Spleen (tissue), 11 donors: ENCODE measurements around the gene SBF1. TPM values are rescaled to one million over a fixed set of nuclear protein-coding genes. Genes with fewer than 3 reads are reported as not detected.

ENCODE experiments used
- DNase-seq: peaks from one replicate; pipeline ENCODE4 v3.0.0-alpha.2; 2020
- H3K27ac ChIP-seq, 8 donors: fragments of 200-600 bp; sonication (generic) in 7 of 8; 1 replicate in 4 of 8; 2 replicates in 4 of 8; pipeline versions ENCODE4 v1.5.0 to v1.8.0; 2016 to 2021; ENCODE audit warnings: inconsistent platforms in 4 of 8, mild to moderate bottlenecking in 4 of 8, moderate library complexity in 1 of 8
- H3K27me3 ChIP-seq, 7 donors: fragments of 200-600 bp; sonication (generic) in 6 of 7; replicated peaks in 1 of 7; 1 replicate in 4 of 7; 2 replicates in 3 of 7; pipeline versions ENCODE4 v1.5.0 to v1.8.0; 2016 to 2021; ENCODE audit warnings: inconsistent platforms in 3 of 7, mild to moderate bottlenecking in 1 of 7
- H3K36me3 ChIP-seq, 6 donors: fragments of 200-600 bp; sonication (generic) in 5 of 6; 1 replicate in 4 of 6; 2 replicates in 2 of 6; pipeline versions ENCODE4 v1.5.0 to v1.8.0; 2016 to 2021; ENCODE audit warnings: inconsistent platforms in 2 of 6
- H3K4me1 ChIP-seq, 6 donors: fragments of 200-600 bp; sonication (generic) in 5 of 6; 1 replicate in 3 of 6; 2 replicates in 3 of 6; pipeline versions ENCODE4 v1.5.0 to v1.8.0; 2016 to 2021; ENCODE audit warnings: inconsistent platforms in 3 of 6
- H3K4me3 ChIP-seq, 8 donors: fragments of 200-600 bp; sonication (generic) in 7 of 8; 1 replicate in 4 of 8; 2 replicates in 4 of 8; pipeline versions ENCODE4 v1.5.0 to v1.8.0; 2016 to 2021; ENCODE audit warnings: inconsistent platforms in 4 of 8, mild to moderate bottlenecking in 4 of 8, moderate library complexity in 2 of 8
- H3K9me3 ChIP-seq, 8 donors: fragments of 200-600 bp; sonication (generic) in 7 of 8; 1 replicate in 4 of 8; 2 replicates in 4 of 8; pipeline versions ENCODE4 v1.5.0 to v1.8.0; 2016 to 2021; ENCODE audit warnings: inconsistent platforms in 4 of 8
- POLR2A ChIP-seq, 3 donors: fragments of 450-650 bp; IDR thresholded peaks; one replicate each; pipeline ENCODE4 v1.5.1; 2017; ENCODE audit warnings: antibody characterized with exemption in 3 of 3, mild to moderate bottlenecking in 1 of 3
- POLR2AphosphoS5 ChIP-seq, 3 donors: sonication (generic); formaldehyde crosslinking; IDR thresholded peaks; one replicate each; pipeline ENCODE4 v1.5.1; 2017; ENCODE audit warnings: antibody characterized with exemption in 3 of 3
- WGBS, 5 donors: extraction: QIAGEN DNeasy Blood & Tissue Kit in 3 of 5; methylation state at CpG; one replicate each; pipeline versions ENCODE4 v1.1.5 to v1.1.7; 2013 to 2018; 5-methylcytosine and 5-hydroxymethylcytosine counted together
- intact Hi-C: fragments of 100-400 bp; cut with DNase I; formaldehyde crosslinking; loops from one replicate; pipeline ENCODE4 v1.15.0; 2023; ENCODE audit warnings: low total_unique reads
- polyA plus RNA-seq, 3 donors: library from polyadenylated mRNA; stranded (reverse); fragments of 200-250 nt; gene quantifications; one replicate each; pipeline ENCODE4 v1.2.1, GENCODE V29; 2013
- total RNA-seq, 7 donors: library from RNA; depleted of rRNA in 3 of 7; stranded (reverse); fragments of >200 nt in 3 of 7; fragmentation: NEBNext Ultra II Directional in 4 of 7; extraction: Animal tissue kit (Norgen Biotek cat#: 25700) in 4 of 7; gene quantifications; one replicate each; pipeline versions ENCODE4 v1.1.0 to v1.2.1, GENCODE V29; 2016 to 2021
- TF ChIP-seq, protein P1 (sequence below), 11 experiments: fragments of 200-600 bp in 7 of 11; fragments of 450-650 bp in 4 of 11; sonication (generic) in 4 of 11; IDR thresholded peaks in 8 of 11; conservative IDR thresholded peaks in 3 of 11; 1 replicate in 7 of 11; 2 replicates in 4 of 11; pipeline versions ENCODE4 v1.4.0 to v1.8.0; 2016 to 2021; ENCODE audit warnings: antibody characterized with exemption in 11 of 11, inconsistent platforms in 4 of 11, mild to moderate bottlenecking in 1 of 11
- donor health status: healthy with polysubstance abuse.
- donor health status: DM: no; HTN: no; CAD: no; lungs with moderate emphysema.
- donor health status: DM: no; HTN: no; CAD: no.
- donor health status: Bipolar disorder and iron deficiency.
- donor health status: healthy.
- donor health status: DM: no; HTN: no; CAD: no.
- donor health status: DM: yes; HTN: yes; CAD: no.

The SBF1 gene
- total and polyA plus RNA-seq, 10 donors = 35.7 to 96.9 (median 75.3) TPM

DNA sequence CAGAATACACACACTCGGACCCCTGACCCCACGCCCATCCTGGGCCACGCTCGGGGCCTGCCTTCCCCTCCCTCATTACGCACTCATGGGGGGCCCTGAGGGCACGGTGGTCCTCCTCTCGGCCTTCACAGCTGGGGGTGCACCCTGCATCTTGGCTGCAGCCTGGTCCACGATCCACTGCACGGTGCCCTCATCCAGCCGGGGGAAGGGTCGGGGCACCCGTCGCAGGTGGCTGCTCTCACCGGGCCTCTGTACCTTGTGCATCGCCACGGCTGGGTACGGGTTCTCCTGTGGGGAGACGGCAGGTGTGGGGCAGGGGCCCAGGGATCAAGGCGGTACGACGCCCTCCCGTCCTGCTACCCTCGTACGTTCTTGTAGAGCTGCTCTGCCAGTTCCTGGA lies 10.4 kb downstream of the SBF1 start:
- WGBS, 5 donors = 93 to 95% (median 94%) methylated on average over 7 to 24 of the region's 24 CpGs
- DNase-seq = no peak
- H3K4me1 ChIP-seq = peaks cover 5 to 24% (median 15%) of the 10 kb centered on the region in 6 donors
- no peaks in the 10 kb centered on the region for H3K27me3 ChIP-seq
- no peak overlapping the region for H3K4me3 ChIP-seq
- H3K27ac ChIP-seq = no peak overlapping the region
- no peaks in the 10 kb centered on the region for H3K9me3 ChIP-seq
- TF ChIP-seq, protein P1, sequence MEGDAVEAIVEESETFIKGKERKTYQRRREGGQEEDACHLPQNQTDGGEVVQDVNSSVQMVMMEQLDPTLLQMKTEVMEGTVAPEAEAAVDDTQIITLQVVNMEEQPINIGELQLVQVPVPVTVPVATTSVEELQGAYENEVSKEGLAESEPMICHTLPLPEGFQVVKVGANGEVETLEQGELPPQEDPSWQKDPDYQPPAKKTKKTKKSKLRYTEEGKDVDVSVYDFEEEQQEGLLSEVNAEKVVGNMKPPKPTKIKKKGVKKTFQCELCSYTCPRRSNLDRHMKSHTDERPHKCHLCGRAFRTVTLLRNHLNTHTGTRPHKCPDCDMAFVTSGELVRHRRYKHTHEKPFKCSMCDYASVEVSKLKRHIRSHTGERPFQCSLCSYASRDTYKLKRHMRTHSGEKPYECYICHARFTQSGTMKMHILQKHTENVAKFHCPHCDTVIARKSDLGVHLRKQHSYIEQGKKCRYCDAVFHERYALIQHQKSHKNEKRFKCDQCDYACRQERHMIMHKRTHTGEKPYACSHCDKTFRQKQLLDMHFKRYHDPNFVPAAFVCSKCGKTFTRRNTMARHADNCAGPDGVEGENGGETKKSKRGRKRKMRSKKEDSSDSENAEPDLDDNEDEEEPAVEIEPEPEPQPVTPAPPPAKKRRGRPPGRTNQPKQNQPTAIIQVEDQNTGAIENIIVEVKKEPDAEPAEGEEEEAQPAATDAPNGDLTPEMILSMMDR (IDR thresholded peaks at IDR 0.05 in 8 of 11, conservative IDR thresholded peaks at IDR 0.05 in 3 of 11) = no peak
- peak in 2 of 3 donors; percentile 15 to 55 for TF ChIP-seq POLR2AphosphoS5 (IDR thresholded peaks at IDR 0.05)
- TF ChIP-seq POLR2A (IDR thresholded peaks at IDR 0.05) = no peak
- intact Hi-C loops = no loop called here
- H3K36me3 ChIP-seq = peaks cover 4 to 90% (median 86%) of the 10 kb centered on the region in 6 donors

DNA sequence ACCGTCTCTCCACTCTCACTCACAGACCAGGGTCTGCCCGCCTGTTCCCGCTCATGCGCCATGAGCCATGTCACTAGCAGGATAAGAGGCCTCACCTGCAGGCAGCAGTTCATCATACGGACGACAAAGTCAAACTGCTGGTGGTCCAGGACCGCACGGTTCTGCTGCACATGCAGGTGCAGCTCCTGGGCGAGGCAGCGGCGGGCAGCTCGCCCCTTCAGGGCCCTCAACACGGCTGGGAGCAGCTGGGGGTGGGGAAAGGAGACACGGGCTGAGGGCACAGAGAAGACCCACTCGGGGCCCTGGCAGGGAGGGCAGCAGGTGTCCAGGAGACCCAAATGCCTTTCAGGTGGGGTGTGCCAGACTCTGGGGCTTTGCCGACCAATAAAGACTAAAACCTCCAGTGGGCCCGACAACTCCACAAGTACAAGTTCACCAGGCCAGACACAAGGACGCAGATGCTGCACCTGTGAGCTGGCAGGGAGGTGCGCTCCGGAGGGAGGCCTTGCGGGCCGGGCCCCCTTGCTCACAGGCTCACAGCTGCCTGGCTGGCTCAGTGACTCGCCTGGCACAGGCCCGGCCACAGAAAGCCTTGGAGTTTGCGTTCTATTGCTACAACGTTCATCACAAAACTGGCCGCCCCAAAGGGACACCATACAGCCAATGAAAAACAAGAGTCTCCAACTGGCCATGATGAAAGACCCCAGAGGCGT lies 11.5 kb downstream of the SBF1 start:
- TF ChIP-seq POLR2A (IDR thresholded peaks at IDR 0.05) = no peak
- TF ChIP-seq POLR2AphosphoS5 (IDR thresholded peaks at IDR 0.05) = peak in 1 of 3 donors; percentile 24
- intact Hi-C loops = no loop called here
- H3K27ac ChIP-seq = no peak overlapping the region
- peaks cover 4 to 100% (median 96%) of the 10 kb centered on the region in 6 donors for H3K36me3 ChIP-seq
- no peak for DNase-seq
- H3K4me3 ChIP-seq = no peak overlapping the region
- H3K4me1 ChIP-seq = peaks cover 0 to 13% (median 4%) of the 10 kb centered on the region in 6 donors
- WGBS, 5 donors = 92 to 96% (median 95%) methylated on average over 16 to 28 of the region's 28 CpGs
- H3K27me3 ChIP-seq = no peaks in the 10 kb centered on the region
- no peaks in the 10 kb centered on the region for H3K9me3 ChIP-seq

- 93 to 96% (median 94%) methylated on average over 25 to 30 of the region's 30 CpGs for WGBS, 5 donors
- Histone ChIP-seq H3K36me3 (peaks cover 4 to 100% (median 97%) of the 10 kb centered on the region in 6 donors), H3K9me3 (no peaks in the 10 kb centered on the region), H3K4me1 (peaks cover 0 to under 1% (median 0%) of the 10 kb centered on the region in 6 donors), H3K4me3 (no peak overlapping the region), H3K27me3 (no peaks in the 10 kb centered on the region), H3K27ac (no peak overlapping the region)
- no peak for DNase-seq
- TF ChIP-seq POLR2A (IDR thresholded peaks at IDR 0.05) = no peak
- TF ChIP-seq, protein P1 (IDR thresholded peaks at IDR 0.05 in 8 of 11, conservative IDR thresholded peaks at IDR 0.05 in 3 of 11) = no peak
- peak in 2 of 3 donors; percentile 17 to 23 for TF ChIP-seq POLR2AphosphoS5 (IDR thresholded peaks at IDR 0.05)
- intact Hi-C loops = no loop called here
These were observed 12.8 kb downstream of the SBF1 start for GRCh38 chr22:50461979-50462540.

- no peaks in the 10 kb centered on the region for H3K9me3 ChIP-seq
- intact Hi-C loops = no loop called here
- peaks cover 4 to 100% (median 96%) of the 10 kb centered on the region in 6 donors for H3K36me3 ChIP-seq
- H3K4me1 ChIP-seq = no peaks in the 10 kb centered on the region
- no peaks in the 10 kb centered on the region for H3K27me3 ChIP-seq
- H3K27ac ChIP-seq = no peak overlapping the region
- DNase-seq = no peak
- H3K4me3 ChIP-seq = no peak overlapping the region
- TF ChIP-seq POLR2A (IDR thresholded peaks at IDR 0.05) = no peak
- WGBS, 5 donors = 95 to 98% (median 97%) methylated on average over 22 to 26 of the region's 26 CpGs
These were observed 13.3 kb downstream of the SBF1 start for GRCh38 chr22:50461536-50461935.

GRCh38 chr22:50460938-50461337 lies 13.9 kb downstream of the SBF1 start:
- Histone ChIP-seq H3K4me3 (no peak overlapping the region), H3K4me1 (no peaks in the 10 kb centered on the region), H3K36me3 (peaks cover 4 to 100% (median 96%) of the 10 kb centered on the region in 6 donors), H3K27me3 (no peaks in the 10 kb centered on the region), H3K9me3 (no peaks in the 10 kb centered on the region), H3K27ac (no peak overlapping the region)
- intact Hi-C loops = no loop called here
- TF ChIP-seq, protein P1 (IDR thresholded peaks at IDR 0.05 in 8 of 11, conservative IDR thresholded peaks at IDR 0.05 in 3 of 11) = no peak
- TF ChIP-seq POLR2AphosphoS5 (IDR thresholded peaks at IDR 0.05) = no peak
- TF ChIP-seq POLR2A (IDR thresholded peaks at IDR 0.05) = no peak
- WGBS, 5 donors = 95 to 98% (median 97%) methylated on average over 17 of the region's 17 CpGs
- DNase-seq = no peak
